Suprapubic skin (tissue), 4 donors: ENCODE measurements around the gene ZNF740.

Source experiments
- EP300 ChIP-seq: sonication (generic); formaldehyde crosslinking; IDR thresholded peaks from one replicate; pipeline ENCODE4 v1.6.1; 2017; ENCODE audit warnings: antibody characterized with exemption
- POLR2A ChIP-seq, 2 donors: fragments of 450-650 bp; IDR thresholded peaks; one replicate each; pipeline ENCODE4 v1.6.1; 2017; ENCODE audit warnings: antibody characterized with exemption in 2 of 2, mild to moderate bottlenecking in 2 of 2, moderate library complexity in 2 of 2
- POLR2AphosphoS5 ChIP-seq, 3 donors: sonication (generic); formaldehyde crosslinking; IDR thresholded peaks; one replicate each; pipeline ENCODE4 v1.6.1; 2017; ENCODE audit warnings: antibody characterized with exemption in 3 of 3
- TF ChIP-seq, protein P1 (sequence below), 2 donors: fragments of 200-600 bp in 1 of 2; fragments of 450-650 bp in 1 of 2; sonication (generic) in 1 of 2; IDR thresholded peaks; one replicate each; pipeline ENCODE4 v1.5.1; 2016 to 2019; ENCODE audit warnings: antibody characterized with exemption in 2 of 2, mild to moderate bottlenecking in 1 of 2, moderate library complexity in 1 of 2

GRCh38 chr12:53195516-53196420, 15.2 kb downstream of the ZNF740 start:
- TF ChIP-seq, protein P1, sequence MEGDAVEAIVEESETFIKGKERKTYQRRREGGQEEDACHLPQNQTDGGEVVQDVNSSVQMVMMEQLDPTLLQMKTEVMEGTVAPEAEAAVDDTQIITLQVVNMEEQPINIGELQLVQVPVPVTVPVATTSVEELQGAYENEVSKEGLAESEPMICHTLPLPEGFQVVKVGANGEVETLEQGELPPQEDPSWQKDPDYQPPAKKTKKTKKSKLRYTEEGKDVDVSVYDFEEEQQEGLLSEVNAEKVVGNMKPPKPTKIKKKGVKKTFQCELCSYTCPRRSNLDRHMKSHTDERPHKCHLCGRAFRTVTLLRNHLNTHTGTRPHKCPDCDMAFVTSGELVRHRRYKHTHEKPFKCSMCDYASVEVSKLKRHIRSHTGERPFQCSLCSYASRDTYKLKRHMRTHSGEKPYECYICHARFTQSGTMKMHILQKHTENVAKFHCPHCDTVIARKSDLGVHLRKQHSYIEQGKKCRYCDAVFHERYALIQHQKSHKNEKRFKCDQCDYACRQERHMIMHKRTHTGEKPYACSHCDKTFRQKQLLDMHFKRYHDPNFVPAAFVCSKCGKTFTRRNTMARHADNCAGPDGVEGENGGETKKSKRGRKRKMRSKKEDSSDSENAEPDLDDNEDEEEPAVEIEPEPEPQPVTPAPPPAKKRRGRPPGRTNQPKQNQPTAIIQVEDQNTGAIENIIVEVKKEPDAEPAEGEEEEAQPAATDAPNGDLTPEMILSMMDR (IDR thresholded peaks at IDR 0.05), result no peak
- TF ChIP-seq EP300 (no peak), POLR2AphosphoS5 (IDR thresholded peaks at IDR 0.05) (no peak), POLR2A (IDR thresholded peaks at IDR 0.05) (no peak)
